ENCODE results near the gene RNF40.

GRCh38 chr16:30724641-30725417 is 37.3 kb upstream of the RNF40 start:
- TF ChIP-seq CTCF (IDR thresholded peaks at IDR 0.05): no peak
- no peak; the same call in 1 of the 2 replicates for TF ChIP-seq POLR2AphosphoS5 (IDR thresholded peaks at IDR 0.05; ENCODE audit: low read depth, low read length)
- no peak for TF ChIP-seq REST (IDR thresholded peaks at IDR 0.05; ENCODE audit: insufficient read depth in 1 of 2, low read depth in 2 of 2, low read length in 1 of 2)
- no peak for TF ChIP-seq TCF7L2 (IDR thresholded peaks at IDR 0.05; ENCODE audit: low read depth, low read length)
- no peak for TF ChIP-seq SIN3A (IDR thresholded peaks at IDR 0.05; ENCODE audit: borderline replicate concordance, insufficient read depth, low read depth, low read length)
